COLO668 (cell line): ENCODE measurements around the gene VAT1L.

ENCODE experiments used
- DNase-seq: peaks from one replicate; lab custom pipeline; 2025; ENCODE audit not compliant: unreplicated experiment; lab: John Stamatoyannopoulos, UW

Gene VAT1L

GRCh38 chr16:77868052-77868451 lies 79.7 kb downstream of the VAT1L start:
- DNase-seq = no peak

- DNase-seq = no peak
Measured at GRCh38 chr16:77868478-77868877, 80.1 kb downstream of the VAT1L start.

GRCh38 chr16:77869997-77870813 lies 81.8 kb downstream of the VAT1L start:
- DNase-seq = no peak

GRCh38 chr16:77871932-77872331 lies 83.6 kb downstream of the VAT1L start:
- DNase-seq = no peak

GRCh38 chr16:77873066-77873465 lies 84.7 kb downstream of the VAT1L start:
- no peak for DNase-seq

GRCh38 chr16:77874347-77874746 lies 86.0 kb downstream of the VAT1L start:
- no peak for DNase-seq

- no peak for DNase-seq
Measured at GRCh38 chr16:77876776-77877175, 88.4 kb downstream of the VAT1L start.

- no peak for DNase-seq
Measured at GRCh38 chr16:77877712-77878347, 89.5 kb downstream of the VAT1L start.

- no peak for DNase-seq
Measured at GRCh38 chr16:77881355-77882030, 93.1 kb downstream of the VAT1L start.

- DNase-seq = no peak
Measured at GRCh38 chr16:77882358-77882757, 94.0 kb downstream of the VAT1L start.

- DNase-seq = no peak
Measured at GRCh38 chr16:77885571-77886295, 97.4 kb downstream of the VAT1L start.

GRCh38 chr16:77888871-77889270 lies 100.5 kb downstream of the VAT1L start:
- DNase-seq = no peak

GRCh38 chr16:77890075-77890474 lies 101.7 kb downstream of the VAT1L start:
- no peak for DNase-seq

GRCh38 chr16:77894162-77894561 lies 105.8 kb downstream of the VAT1L start:
- no peak for DNase-seq

- peak; percentile 24 for DNase-seq
Measured at GRCh38 chr16:77895962-77896361, 107.6 kb downstream of the VAT1L start.

GRCh38 chr16:77896415-77897128 lies 108.2 kb downstream of the VAT1L start:
- DNase-seq = peak; percentile 73

- DNase-seq = no peak
Measured at GRCh38 chr16:77897129-77897437, 108.7 kb downstream of the VAT1L start.

GRCh38 chr16:77897831-77898605 lies 109.7 kb downstream of the VAT1L start:
- no peak for DNase-seq

- peak; percentile 46 for DNase-seq
Measured at GRCh38 chr16:77898671-77899211, 110.4 kb downstream of the VAT1L start.

GRCh38 chr16:77899416-77899815 lies 111.1 kb downstream of the VAT1L start:
- peak; percentile 52 for DNase-seq
